DOHH2 (cell line): ENCODE measurements around the gene ERCC8.

Experiments used
- EZH2phosphoT487 ChIP-seq: fragments of 200-600 bp; sonication (generic); IDR thresholded peaks from 2 replicates; pipeline ENCODE4 v1.6.1; 2017; ENCODE audit warnings: borderline replicate concordance, mild to moderate bottlenecking, antibody characterized with exemption, low read length, moderate library complexity, mixed read lengths
- TF ChIP-seq, protein P1 (sequence below): fragments of 200-600 bp; sonication (generic); IDR thresholded peaks from one replicate; pipeline ENCODE4 v1.5.1; 2014; ENCODE audit warnings: antibody characterized with exemption, mild to moderate bottlenecking, low read depth, low read length; ENCODE audit not compliant: poor library complexity, severe bottlenecking

DNA sequence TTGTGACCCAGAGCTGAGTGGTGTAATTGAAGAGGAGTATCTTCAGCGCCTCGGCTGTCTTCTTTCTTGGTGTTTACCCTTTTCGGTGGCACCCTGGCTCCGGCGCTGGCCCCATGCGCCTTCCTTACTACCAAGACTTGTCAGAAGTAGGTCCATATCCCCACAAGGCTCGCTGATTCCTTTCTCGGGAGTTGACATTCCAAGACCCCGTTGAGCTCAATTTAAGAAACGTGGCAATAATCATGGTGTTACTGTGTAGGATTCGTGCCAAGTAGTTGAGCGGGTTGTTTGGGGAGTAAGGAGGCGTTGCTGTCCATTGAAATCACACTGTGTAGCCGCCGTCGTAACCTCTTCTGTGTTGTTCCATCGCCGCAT is 930 bp upstream of the ERCC8 start:
- TF ChIP-seq, protein P1, sequence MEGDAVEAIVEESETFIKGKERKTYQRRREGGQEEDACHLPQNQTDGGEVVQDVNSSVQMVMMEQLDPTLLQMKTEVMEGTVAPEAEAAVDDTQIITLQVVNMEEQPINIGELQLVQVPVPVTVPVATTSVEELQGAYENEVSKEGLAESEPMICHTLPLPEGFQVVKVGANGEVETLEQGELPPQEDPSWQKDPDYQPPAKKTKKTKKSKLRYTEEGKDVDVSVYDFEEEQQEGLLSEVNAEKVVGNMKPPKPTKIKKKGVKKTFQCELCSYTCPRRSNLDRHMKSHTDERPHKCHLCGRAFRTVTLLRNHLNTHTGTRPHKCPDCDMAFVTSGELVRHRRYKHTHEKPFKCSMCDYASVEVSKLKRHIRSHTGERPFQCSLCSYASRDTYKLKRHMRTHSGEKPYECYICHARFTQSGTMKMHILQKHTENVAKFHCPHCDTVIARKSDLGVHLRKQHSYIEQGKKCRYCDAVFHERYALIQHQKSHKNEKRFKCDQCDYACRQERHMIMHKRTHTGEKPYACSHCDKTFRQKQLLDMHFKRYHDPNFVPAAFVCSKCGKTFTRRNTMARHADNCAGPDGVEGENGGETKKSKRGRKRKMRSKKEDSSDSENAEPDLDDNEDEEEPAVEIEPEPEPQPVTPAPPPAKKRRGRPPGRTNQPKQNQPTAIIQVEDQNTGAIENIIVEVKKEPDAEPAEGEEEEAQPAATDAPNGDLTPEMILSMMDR = no peak
- no peak for TF ChIP-seq EZH2phosphoT487
